ENCODE measurements around the gene PAGE1.
"Not testable (repeated sequence)": the region's sequence is repeated elsewhere in the genome, so short reads cannot be mapped to it uniquely, and the experiment has no call there.

The PAGE1 gene, protein sequence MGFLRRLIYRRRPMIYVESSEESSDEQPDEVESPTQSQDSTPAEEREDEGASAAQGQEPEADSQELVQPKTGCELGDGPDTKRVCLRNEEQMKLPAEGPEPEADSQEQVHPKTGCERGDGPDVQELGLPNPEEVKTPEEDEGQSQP

DNA sequence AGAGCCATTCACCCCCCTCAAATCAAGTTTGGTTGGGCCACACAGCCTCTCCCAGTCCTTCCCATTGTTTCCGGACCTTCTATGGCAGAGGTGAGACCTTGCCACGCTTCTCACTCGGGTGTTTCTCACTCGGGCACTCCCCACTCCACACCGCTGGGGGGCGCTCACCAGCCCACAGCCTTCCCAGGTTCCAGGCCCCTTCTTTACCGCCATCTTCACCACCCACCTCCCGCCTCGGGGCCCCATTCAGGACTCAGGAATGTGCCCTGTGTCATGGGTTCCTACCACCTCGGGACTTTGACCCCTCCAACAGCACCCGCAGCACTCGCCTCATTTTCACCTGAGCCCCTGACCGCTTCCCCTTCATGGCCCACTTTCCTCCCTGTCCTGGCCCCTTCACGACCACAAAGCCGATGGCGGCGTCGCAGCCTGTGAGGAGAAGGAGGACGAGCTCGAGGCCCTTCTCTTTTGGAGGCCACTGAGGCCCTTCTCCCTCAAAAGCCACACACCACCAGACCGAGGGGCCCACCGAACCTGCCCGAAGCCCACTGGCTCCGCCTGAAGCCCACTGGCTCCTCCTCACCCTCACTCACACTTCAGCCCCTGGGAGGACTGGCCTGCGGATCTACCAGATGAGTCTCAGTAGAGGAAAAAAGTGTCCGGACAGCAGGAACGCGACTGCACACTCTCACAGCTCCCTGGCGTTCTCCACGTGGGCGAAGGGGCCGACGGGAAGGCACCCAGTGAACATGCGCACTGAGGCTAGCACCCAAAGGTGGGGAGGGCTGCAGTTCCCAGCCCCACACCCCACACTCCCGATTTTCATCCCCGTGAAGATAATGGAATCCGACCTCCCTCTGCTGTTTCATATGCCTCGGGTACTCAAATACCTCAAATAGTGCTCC, at the start of gene PAGE1:
PAGE1 (minus strand) TSS at position 709 of the 905 bp plus-strand sequence. CDS start 1,214 bp downstream, outside the sequence.
- DNase-seq (ENCODE audit: low spot score): no peak
- TF ChIP-seq, protein P1, sequence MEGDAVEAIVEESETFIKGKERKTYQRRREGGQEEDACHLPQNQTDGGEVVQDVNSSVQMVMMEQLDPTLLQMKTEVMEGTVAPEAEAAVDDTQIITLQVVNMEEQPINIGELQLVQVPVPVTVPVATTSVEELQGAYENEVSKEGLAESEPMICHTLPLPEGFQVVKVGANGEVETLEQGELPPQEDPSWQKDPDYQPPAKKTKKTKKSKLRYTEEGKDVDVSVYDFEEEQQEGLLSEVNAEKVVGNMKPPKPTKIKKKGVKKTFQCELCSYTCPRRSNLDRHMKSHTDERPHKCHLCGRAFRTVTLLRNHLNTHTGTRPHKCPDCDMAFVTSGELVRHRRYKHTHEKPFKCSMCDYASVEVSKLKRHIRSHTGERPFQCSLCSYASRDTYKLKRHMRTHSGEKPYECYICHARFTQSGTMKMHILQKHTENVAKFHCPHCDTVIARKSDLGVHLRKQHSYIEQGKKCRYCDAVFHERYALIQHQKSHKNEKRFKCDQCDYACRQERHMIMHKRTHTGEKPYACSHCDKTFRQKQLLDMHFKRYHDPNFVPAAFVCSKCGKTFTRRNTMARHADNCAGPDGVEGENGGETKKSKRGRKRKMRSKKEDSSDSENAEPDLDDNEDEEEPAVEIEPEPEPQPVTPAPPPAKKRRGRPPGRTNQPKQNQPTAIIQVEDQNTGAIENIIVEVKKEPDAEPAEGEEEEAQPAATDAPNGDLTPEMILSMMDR (IDR thresholded peaks at IDR 0.05; ENCODE audit: extremely low read depth, missing control alignments): no peak

DNA sequence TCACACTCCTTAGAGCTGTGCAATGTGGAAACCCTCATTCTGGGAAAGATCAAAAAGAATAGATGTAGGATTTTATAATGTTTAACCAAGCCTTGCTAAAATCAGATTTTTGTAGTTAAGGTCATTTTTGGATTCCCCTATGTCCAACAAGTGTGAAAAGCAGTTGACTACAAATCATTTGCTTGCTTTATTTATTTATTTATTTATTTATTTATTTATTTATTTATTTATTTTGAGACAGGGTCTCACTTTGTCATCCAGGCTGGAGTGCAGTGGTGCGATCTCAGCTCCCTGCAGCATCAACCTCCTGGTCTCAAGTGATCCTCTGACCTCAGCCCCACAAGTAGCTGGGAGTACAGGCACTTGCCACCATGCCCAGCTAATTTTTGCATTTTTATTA, 45.7 kb upstream of the PAGE1 start:
- DNase-seq (ENCODE audit: low spot score): not testable (repeated sequence)

DNA sequence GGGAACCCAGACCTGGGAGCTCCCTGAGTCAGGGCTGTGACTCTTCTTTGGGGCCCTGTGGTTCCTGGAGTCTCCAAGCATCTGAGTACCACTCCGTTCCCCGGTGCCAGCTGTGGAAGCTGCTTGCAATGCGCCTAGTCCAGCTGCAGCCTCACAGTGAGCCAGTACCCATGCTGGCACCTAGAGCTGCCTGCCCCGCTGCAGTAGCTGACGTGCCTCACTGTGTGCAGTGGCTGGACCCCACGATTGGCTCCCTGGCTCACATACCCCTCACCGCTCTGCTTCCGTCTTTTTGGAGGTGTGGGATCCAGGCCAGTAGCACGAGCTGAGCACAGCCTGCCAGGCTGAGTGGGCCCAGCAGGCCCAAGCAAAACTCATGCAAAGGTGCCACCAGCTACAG, 32.1 kb upstream of the PAGE1 start:
- TF ChIP-seq, protein P1 (IDR thresholded peaks at IDR 0.05; ENCODE audit: extremely low read depth, missing control alignments): no peak
- DNase-seq (ENCODE audit: low spot score): no peak

DNA sequence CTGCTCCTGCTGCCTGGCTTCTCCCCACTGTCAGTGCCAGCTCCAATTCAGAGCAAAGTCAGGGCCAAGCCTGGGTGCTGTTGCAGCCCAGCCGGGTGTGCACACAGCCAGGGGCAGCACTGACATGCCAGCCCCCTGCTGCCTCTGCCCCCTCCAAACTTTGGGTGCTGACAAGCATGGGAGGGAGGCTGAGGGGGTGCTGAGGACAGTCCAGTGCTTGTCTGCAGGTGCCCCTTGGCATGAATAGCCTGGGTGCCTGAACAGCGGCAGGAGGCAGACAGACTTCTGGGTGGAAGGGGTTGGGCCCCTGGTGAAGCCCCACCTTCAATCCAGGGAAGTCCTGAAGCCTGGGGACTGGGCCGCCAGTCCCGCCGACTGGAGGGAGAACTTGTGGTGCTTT, 31.2 kb upstream of the PAGE1 start:
- DNase-seq (ENCODE audit: low spot score): no peak
- TF ChIP-seq, protein P1 (IDR thresholded peaks at IDR 0.05; ENCODE audit: extremely low read depth, missing control alignments): no peak

DNA sequence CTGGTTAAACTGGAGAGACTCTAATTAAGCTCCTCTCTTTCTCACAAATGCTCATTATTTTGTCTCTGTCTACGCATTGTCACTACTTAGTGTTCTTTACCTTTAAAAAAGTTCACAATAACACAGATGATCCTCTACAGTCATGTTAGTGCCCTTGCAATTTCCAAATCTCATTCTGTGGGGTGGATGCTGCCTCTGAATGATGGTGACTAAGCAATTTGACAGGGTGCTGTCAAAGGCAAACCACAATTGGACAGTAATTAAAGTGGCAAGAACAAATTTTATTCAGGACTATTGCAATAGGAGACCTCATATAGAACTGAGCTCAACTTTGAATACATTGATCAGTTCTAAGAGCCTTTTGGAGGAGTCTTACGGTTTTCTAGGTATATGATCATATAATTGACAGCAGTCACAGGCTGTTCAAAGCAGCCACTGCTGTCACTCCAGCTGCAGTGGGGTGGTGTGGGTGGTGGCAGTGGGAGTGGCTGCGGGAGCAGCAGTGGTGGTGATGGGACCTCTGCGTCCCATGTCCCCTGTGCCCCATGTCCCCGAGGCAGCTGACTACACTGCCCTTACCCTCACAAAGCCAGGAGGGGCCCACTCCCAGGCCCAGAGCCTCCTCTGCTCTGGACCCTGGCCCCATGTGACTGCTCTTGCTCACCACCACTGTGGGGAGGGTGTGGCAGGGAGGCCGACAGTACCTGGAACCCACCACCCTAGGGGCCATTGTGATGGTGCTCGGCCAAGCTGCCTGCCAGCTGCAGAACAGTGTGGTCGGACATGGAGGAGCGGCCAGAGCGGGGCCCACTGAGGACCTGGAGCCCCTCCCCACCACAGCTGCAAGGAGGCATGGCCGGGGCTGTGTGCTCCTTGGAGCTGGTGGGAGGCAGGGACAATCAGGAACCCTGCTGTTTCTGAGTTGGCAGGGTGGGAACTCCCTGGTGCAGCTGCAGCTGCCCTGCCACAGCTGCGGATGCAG, 30.4 kb upstream of the PAGE1 start:
- DNase-seq (ENCODE audit: low spot score): no peak
- TF ChIP-seq, protein P1 (IDR thresholded peaks at IDR 0.05; ENCODE audit: extremely low read depth, missing control alignments): no peak

DNA sequence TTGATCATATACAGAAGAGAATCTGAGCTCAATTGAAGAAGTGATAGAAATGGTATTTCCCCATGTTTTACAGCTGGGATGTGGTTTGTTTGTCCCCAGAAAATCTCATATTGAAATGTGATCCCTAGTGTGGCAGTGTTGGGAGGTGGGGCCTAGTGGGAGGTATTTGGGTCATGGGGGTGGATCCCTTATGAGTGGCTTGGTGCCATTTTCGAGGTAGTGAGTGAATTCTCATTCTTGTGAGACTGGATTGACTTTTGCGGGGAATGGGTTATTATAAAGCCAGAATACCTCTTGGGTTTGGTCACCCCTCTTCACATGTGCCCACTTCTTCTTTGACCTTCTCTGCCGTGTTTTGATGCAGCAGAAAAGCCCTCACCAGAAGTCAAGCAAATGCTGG, 29.6 kb upstream of the PAGE1 start:
- TF ChIP-seq, protein P1 (IDR thresholded peaks at IDR 0.05; ENCODE audit: extremely low read depth, missing control alignments): no peak
- DNase-seq (ENCODE audit: low spot score): no peak

DNA sequence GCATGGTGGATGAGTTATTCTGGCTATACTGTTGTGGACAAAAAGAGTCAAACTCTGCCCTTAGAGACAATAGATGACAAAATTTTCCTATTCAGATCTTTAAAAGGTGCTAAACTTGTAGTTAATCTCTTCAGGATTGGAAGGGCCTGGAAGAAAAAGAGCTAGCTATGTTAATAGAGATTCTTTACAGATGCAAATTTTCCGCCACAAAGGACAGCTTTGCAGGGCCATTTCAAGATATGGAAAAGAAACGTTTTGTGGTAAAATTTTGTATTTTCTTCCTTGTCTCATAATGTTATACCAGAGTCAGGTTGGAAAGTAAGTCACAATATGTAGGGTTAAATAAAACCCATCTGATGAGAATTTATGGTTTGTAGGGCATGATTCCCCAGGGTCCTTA, 24.3 kb upstream of the PAGE1 start:
- DNase-seq (ENCODE audit: low spot score): not testable (repeated sequence)

DNA sequence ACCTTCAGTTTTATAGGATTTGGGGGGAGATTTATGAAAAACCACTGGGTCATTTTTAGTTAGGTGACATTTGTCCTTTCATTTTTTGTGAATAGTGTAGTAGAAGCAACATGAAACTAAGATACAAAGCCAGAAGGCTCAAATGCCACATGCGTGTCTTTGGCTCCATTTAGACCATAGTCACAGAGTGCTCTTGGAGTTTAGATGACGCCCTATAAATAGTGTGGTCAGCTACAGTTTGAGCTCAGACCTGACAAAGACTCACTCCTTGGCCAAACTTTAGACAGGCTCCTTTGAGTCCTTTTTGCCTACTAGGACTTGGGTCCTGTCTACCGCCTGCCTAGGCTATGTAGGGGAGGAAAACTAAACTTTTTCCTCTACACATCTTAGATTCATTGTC, 16.8 kb upstream of the PAGE1 start:
- TF ChIP-seq, protein P1 (IDR thresholded peaks at IDR 0.05; ENCODE audit: extremely low read depth, missing control alignments): no peak
- no peak for DNase-seq (ENCODE audit: low spot score)

Measured in GM20000 (cell line).